ENCODE results near the gene KRTAP4-5. TPM values are rescaled to one million over a fixed set of nuclear protein-coding genes. Genes with fewer than 3 reads are reported as not detected.
"Not testable (repeated sequence)": the region's sequence is repeated elsewhere in the genome, so short reads cannot be mapped to it uniquely, and the experiment has no call there.

Gene KRTAP4-5
- total RNA-seq, 1 donor from 2014 or later: not detected

DNA sequence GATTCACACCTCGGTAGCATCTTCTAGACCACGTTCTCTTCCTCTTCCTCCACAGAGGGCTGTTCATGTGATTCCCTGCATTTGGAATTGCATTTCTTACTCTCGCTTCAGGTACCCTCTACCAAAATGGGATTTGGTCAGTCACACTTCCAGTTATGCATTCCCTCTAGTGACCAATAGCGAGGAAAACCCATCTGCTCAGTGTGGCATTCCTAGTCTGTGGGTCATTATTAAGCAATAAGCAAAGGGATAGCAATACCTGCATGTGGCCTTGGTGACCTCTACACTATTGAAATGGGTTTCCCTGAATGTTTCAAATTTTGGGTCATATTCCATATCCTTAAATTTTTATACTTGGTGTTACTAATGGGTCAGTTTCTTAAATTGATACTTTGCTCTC lies 401 bp upstream of the KRTAP4-5 start:
- DNase-seq (no peak), ATAC-seq (ENCODE audit: poor library complexity) (no peak)
- intact Hi-C loops (cut with DNase I): no loop called here

GRCh38 chr17:41148971-41149651 lies 514 bp downstream of the KRTAP4-5 start:
- DNase-seq; ATAC-seq (ENCODE audit: poor library complexity); intact Hi-C loops (cut with DNase I): not testable (repeated sequence)

- intact Hi-C loops (cut with DNase I): no loop called here
- DNase-seq: no peak
- ATAC-seq (ENCODE audit: poor library complexity): no peak
These were observed 2.0 kb downstream of the KRTAP4-5 start for GRCh38 chr17:41147531-41148204.

DNA sequence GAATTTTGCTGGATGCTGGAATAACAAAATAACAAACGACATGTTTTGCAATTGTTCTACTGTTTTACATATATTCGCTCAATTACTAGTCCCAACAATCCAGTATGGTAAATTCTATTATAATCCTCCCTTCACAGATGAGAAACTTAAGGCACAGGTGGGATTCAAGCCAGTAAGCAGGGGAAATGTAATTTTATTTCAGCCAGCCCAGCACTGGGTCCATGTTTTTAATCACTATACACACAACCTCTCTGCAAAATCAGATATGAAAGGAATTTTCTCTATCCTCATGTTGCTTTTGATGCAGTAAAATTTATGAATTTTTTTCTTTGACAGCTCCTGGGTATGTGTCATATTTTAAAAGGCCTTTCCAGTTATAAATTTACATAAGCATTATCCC lies 4.4 kb downstream of the KRTAP4-5 start:
- ATAC-seq (ENCODE audit: poor library complexity) (no peak), DNase-seq (no peak)
- intact Hi-C loops (cut with DNase I): no loop called here

DNA sequence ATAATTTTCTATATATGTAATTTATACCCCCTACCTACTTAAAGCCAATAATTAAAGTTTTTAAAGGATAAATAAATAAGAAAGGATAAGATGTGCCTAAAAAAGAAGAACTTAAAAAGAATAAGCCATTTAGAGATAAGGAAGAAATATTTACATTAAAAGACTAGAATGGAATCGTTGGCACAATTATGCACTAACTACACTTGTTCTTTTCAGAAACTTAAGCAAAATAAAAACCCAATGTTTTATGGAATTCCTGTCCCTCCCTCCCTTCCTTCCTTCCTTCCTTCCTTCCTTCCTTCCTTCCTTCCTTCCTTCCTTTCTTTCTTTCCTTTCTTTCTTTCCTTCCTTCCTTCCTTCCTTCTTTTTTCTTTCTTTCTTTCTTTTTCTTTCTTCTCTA lies 4.8 kb downstream of the KRTAP4-5 start:
- no peak for DNase-seq
- ATAC-seq (ENCODE audit: poor library complexity): no peak
- intact Hi-C loops (cut with DNase I): no loop called here

GRCh38 chr17:41141361-41141760 lies 8.3 kb downstream of the KRTAP4-5 start:
- DNase-seq (no peak), ATAC-seq (ENCODE audit: poor library complexity) (no peak)
- intact Hi-C loops (cut with DNase I): no loop called here

DNA sequence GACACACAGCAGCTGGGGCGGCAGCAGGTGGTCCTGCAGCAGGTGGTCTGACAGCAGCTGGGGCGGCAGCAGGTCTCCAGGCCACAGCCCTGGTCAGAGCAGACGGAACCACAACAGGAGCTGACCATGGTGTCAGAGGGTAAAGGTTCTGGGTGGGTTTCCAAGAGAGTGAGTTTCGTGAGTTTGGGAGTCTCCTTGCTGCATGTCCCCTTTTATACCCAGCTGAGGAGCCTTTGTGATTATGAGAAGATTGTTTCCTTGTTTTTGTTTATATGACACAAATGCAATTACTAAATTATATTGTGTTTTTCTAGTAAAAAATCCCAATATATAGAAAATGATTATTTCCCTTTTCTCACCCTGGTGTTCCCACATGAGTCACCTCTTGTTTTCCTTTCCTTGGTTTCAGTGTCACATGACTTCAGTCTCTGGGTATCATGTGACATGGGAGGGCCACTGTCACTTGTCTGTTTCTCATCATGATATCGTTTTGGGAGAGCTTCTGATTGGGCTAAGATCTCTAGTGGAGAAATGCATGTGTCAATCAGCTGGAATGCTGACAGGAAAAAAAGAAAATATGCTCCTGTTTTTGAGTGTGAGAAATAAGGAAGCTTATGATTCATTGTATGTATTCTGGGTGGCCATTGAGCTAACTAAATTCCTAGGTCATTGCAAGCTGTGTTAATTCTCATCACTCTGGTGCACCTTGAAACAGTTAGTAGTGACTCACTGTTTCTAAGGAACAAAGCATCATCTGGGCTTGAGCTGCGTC lies 9.1 kb downstream of the KRTAP4-5 start, which contains the start of gene KRTAP4-6:
KRTAP4-6 (minus strand) TSS at position 185 of the 772 bp plus-strand sequence; CDS start at position 128, 57 bp downstream.
- ATAC-seq (ENCODE audit: poor library complexity): no peak
- no peak for DNase-seq
- intact Hi-C loops (cut with DNase I): no loop called here

GRCh38 chr17:41139865-41140264 lies 9.8 kb downstream of the KRTAP4-5 start:
- intact Hi-C loops (cut with DNase I); DNase-seq; ATAC-seq (ENCODE audit: poor library complexity): not testable (repeated sequence)

DNA sequence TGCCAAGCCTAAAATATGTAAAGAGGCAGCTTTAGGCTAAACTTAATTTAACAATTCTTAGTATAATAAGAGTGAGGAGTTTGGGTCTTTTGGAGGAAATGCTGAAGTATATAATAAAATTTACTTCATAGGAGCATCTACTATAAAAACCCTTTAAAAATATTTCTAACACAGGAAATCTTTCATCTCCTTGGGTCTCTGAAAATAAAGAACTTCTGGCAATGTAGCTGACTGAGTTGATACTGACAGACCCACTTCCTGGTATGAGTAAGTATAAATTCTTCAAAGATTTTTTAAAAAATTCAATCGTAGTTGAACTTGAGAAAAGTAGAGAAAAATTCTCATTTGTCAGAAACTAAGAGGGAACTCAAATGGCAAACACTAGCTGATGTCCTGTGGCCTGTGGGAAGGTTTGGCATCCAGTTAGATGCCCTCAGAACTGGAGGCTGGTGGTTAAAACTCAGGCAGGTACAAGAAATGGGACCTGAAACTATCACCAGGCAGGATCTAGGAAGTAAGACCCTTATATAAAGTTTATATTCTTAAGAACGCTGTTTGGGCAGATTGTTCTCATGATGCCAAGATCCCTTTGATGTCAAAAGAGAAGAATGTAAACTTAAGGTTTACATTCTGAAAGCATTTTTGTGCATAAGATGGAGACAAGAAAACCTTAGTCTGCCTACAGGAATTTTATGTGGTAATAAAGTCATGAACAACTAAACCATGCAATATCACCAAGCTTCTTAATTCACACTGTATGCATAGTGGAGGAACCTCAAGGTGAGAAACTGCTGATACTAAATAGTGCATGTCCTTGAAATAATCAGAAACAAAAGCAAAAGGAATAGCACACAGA lies 15.5 kb downstream of the KRTAP4-5 start:
- DNase-seq (no peak), ATAC-seq (ENCODE audit: poor library complexity) (no peak)
- intact Hi-C loops (cut with DNase I): no loop called here

GRCh38 chr17:41131979-41132378 lies 17.6 kb downstream of the KRTAP4-5 start:
- ATAC-seq (ENCODE audit: poor library complexity) (no peak), DNase-seq (no peak)
- intact Hi-C loops (cut with DNase I): no loop called here

GRCh38 chr17:41127371-41127770 lies 22.3 kb downstream of the KRTAP4-5 start:
- DNase-seq (no peak), ATAC-seq (ENCODE audit: poor library complexity) (no peak)
- intact Hi-C loops (cut with DNase I): no loop called here

GRCh38 chr17:41126412-41126811 lies 23.2 kb downstream of the KRTAP4-5 start:
- ATAC-seq (ENCODE audit: poor library complexity) (no peak), DNase-seq (no peak)
- intact Hi-C loops (cut with DNase I): no loop called here

DNA sequence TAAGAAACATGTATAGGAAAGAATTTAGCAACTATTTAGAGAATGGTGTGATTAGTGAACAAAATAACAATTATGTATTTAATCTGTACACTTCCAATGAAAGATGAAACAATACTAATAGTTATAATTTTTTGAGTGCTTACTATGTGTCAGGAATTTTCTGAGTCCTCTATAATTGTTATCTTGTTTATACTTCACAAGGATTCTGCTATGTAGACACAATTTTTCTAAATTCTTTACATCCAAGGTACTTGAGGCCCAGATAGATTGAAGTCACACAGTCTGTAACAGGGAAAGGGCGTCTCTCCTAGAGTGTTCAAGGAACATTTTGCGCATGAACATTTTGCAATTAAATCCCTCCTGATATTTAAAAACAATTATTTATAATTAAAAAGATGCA lies 24.6 kb downstream of the KRTAP4-5 start:
- DNase-seq (no peak), ATAC-seq (ENCODE audit: poor library complexity) (no peak)
- intact Hi-C loops (cut with DNase I): no loop called here

GRCh38 chr17:41123991-41124371 lies 25.6 kb downstream of the KRTAP4-5 start, which contains the start of gene KRTAP4-12:
TSS of gene KRTAP4-12 (minus strand) at chr17:41124182. CDS start at chr17:41124122, 60 bp downstream.
- DNase-seq; intact Hi-C loops (cut with DNase I); ATAC-seq (ENCODE audit: poor library complexity): not testable (repeated sequence)

DNA sequence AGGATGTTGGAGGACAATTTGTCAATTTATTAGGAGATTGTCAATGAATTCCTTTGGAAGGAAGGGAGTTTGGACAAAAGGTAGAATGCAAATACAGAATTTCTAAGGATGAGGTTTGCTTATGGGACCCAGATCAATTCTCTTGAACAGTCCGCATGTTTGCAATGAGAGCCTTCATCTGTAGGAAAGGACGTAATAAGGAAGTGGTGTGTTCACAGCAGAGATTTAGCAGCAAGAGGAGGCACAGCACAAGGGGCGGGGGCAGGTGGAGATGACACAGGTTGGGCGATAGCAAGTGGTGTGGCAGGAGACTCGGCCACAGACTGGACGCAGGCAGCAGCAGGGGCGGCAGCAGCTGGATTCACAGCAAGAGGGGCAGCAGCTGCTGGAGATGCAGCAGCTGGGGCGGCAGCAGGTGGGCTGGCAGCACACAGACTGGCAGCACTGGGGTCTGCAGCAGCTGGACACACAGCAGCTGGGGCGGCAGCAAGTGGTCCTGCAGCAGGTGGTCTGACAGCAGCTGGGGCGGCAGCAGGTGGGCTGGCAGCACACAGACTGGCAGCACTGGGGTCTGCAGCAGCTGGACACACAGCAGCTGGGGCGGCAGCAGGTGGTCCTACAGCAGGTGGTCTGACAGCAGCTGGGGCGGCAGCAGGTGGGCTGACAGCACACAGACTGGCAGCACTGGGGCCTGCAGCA lies 26.2 kb downstream of the KRTAP4-5 start:
- DNase-seq; intact Hi-C loops (cut with DNase I); ATAC-seq (ENCODE audit: poor library complexity): not testable (repeated sequence)

GRCh38 chr17:41121742-41122141 lies 27.9 kb downstream of the KRTAP4-5 start:
- ATAC-seq (ENCODE audit: poor library complexity): no peak
- no peak for DNase-seq
- intact Hi-C loops (cut with DNase I): no loop called here

DNA sequence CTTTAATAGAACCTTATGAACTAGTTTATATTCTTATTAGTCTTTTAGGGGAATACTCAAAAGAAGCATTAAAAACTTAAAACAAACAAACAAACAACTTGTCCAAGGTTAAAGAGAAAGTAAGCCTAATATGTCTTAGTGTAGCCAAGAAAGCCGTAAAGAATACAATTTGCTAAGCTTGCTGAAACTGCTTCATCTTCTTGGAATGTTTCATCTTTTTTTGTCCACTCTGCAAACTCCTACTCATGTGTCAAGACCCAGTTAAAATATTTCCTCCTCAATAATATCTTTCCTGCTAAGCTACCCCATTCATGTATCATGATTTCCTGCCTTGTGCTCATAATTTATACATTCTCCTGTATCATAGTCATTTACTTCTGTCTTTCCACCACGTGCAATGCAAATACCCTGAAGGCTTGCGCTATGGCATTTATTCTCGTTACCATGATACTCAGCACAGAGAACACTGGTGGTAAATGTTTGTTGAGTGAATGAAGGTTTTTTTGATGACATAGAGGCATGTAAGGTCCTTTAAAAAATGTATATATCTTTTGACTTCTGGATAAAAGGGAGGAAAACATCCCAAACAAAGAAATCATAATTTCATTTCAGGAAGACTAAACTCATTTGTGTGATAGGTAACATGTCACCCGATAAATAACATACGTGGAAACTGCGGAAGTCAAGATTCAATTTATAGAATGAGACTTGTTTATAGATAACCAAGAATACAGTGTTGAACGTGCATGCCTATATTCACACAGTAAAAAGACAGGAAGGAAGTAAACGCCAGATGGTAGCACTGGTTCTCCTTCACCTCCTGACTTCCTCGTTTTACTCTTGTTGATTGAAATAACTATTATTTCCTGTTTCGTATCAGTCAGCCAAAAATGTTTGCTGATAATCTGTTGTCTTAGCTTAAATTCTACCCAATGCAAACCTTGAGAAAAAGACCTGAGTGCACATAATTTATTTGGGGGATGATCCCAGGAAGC lies 29.6 kb downstream of the KRTAP4-5 start:
- intact Hi-C loops (cut with DNase I); ATAC-seq (ENCODE audit: poor library complexity); DNase-seq: not testable (repeated sequence)
